22Rv1 (cell line): Measurements from ENCODE around the gene C5AR2.

Source experiments
- H3K27ac ChIP-seq: fragments of 450-650 bp; 2 replicates; pipeline ENCODE4 v1.5.1; 2017
- CTCF ChIP-seq: fragments of 450-650 bp; IDR thresholded peaks from 2 replicates; pipeline ENCODE4 v1.5.1; 2017; ENCODE audit warnings: mild to moderate bottlenecking
- ZFX ChIP-seq: fragments of 450-650 bp; IDR thresholded peaks from 2 replicates; pipeline ENCODE4 v1.6.1; 2017; ENCODE audit warnings: antibody characterized with exemption, borderline replicate concordance

Gene C5AR2

GRCh38 chr19:47375694-47376588 is 44.0 kb downstream of the C5AR2 start:
- H3K27ac ChIP-seq = no peak overlapping the region
- TF ChIP-seq ZFX (no peak), CTCF (no peak)

- no peak overlapping the region for H3K27ac ChIP-seq
Measured at GRCh38 chr19:47376589-47377144, 44.7 kb downstream of the C5AR2 start.

GRCh38 chr19:47377208-47377701 is 45.3 kb downstream of the C5AR2 start:
- TF ChIP-seq ZFX (no peak), CTCF (no peak)
- H3K27ac ChIP-seq = no peak overlapping the region

More at GRCh38 chr19:47376589-47377144, 44.7 kb downstream of the C5AR2 start:
- TF ChIP-seq ZFX = no peak
- no peak for TF ChIP-seq CTCF

GRCh38 chr19:47377801-47378200 is 45.8 kb downstream of the C5AR2 start:
- TF ChIP-seq CTCF (no peak), ZFX (no peak)
- H3K27ac ChIP-seq = no peak overlapping the region

- H3K27ac ChIP-seq = no peak overlapping the region
- no peak for TF ChIP-seq CTCF
- no peak for TF ChIP-seq ZFX
Measured at GRCh38 chr19:47378246-47378645, 46.3 kb downstream of the C5AR2 start.

- no peak overlapping the region for H3K27ac ChIP-seq
- no peak for TF ChIP-seq ZFX
- TF ChIP-seq CTCF = no peak
Measured at GRCh38 chr19:47379381-47379938, 47.5 kb downstream of the C5AR2 start.
